Activated CD8-positive, alpha-beta memory T cell treated with anti-CD3 and anti-CD28 coated beads for 1 hour (primary cell): ENCODE data around the gene CTNND2.

Experiments used
- DNase-seq, 2 donors: peaks; one replicate each; pipeline ENCODE4 v3.0.0-alpha.2; 2020; ENCODE audit warnings: low read depth in 1 of 2; ENCODE audit errors: extremely low read depth in 1 of 2

The CTNND2 gene

GRCh38 chr5:11277323-11277722 lies 626.9 kb downstream of the CTNND2 start:
- DNase-seq: no peak

DNA sequence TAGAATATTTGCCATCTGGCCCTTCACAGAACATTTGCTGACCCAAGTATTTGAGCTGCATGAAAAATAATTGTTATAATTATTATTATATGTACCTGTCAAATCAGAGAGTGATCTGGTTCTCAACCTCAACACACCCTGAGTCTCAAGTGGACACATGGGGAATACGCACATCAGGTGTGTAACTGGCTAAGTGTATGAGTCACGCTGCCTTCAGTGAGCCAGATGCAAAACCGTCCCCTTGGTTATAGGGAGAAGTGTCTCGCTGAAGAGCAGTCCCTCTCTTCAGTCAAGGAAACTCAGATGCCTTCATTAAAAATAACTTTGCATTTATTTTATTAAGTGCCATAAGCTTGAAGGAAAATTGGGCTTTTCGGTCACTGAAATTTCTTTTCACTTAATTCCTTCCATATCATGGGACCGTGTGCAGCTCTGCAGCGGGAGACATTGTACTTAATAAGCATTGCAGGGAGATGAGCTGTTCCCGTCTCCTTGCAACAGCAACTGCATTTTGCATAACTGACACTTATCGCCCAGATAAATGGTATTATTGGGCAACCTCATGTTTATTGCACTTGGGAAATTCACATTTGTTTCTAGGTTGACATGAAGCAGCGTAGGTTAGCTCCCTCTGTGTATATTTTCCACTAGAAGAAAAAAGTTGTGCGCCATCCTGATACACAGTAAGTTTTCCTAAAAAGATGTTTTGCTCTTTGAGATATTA lies 630.9 kb downstream of the CTNND2 start:
- no peak for DNase-seq

DNA sequence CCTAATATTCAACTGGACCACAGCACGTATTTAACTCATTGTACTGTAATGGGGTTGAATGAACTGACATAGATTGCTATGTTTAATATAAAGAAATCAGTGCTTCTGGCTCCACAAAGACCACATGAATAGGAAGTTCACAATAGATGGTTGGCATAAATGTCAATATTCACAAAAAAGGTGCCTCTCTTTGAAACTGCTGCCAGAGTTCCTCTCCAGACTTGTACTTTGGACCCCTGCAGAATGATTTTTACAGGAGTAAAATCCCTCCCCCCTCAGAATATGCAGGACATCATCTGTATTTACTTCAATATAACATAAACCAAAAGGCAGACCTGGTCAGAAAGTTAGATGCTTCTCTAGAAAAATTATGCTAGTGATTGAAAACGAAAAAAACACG lies 634.7 kb downstream of the CTNND2 start:
- no peak for DNase-seq

GRCh38 chr5:11268891-11269290 lies 635.4 kb downstream of the CTNND2 start:
- DNase-seq: no peak

GRCh38 chr5:11266331-11266730 lies 637.9 kb downstream of the CTNND2 start:
- DNase-seq: no peak

DNA sequence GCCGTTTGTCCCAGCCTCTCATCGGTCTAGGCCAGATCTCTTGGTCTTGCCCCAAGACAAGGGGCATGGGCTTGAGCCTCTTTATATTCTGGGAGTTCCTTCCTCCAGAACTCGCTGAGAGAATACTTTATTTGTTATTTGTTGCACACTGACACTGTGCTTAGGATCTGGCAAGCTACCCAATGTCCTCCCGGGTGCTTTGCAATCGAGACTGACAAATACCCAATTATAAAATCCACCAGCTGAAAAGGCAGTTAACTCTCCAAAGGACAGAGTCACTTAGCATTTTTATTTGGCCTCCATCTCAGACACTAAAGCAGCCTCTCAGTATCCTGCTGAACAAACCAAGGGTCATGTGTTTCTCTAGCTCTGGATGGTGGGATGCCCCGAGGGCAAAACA lies 643.0 kb downstream of the CTNND2 start:
- DNase-seq: no peak

DNA sequence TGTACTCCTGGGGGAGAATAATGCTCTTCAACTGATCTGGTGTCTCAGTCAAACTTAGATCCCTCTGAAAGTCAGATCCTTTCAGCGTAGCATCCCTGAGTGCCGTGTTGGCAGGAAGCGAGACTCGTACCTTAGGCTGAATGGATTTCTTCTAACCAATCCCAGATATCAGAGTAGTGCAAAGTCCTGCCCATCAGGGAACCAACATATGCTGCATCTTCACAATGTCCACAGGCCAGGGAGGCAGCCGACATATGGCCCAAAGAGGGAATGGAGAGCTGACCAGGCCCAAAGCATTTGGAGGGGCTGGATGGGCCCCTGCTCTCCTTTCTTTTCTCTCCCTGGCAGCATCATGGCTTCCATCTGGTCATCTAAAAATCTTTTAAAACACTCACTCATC lies 646.2 kb downstream of the CTNND2 start:
- DNase-seq: no peak

DNA sequence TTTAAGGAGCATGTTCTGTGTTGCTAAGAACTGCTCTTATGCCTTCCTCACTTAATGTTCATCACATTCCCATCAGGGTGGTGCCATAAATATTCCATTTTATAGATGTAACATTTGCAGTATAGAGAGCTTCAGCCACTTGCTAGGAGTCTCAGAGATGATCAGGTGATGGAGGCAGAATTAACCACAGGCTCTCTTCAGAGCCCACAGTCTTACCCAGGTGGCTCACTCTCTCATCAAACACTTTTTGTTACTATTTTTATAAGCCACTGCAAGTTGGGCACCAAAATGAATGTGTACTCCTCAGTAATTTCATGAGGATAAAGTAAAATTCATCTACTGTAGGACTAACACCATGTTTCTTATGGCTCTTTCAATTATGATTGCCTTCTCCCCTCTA lies 651.7 kb downstream of the CTNND2 start:
- DNase-seq: no peak

- no peak for DNase-seq
These were observed 652.2 kb downstream of the CTNND2 start for GRCh38 chr5:11252075-11252474.

GRCh38 chr5:11251247-11251646 lies 653.0 kb downstream of the CTNND2 start:
- DNase-seq: no peak

DNA sequence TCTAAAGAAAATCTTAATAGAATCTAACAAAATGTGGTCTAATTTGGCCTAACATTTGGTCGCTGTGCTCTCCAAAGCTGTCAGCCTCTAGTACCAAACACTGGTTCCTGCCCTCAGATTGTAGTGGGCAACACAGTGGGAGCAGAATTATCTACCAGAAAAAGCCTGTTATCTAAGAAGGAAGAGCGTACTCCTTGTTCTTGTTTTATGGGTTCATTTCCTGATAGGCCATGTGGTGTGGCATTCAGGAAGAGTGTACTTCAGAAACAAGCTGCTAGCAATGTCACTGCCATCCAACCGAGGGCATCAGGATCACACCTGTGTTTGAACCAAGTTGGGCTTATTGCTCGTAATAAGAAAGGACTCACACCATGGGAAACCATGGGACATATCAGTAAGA lies 655.3 kb downstream of the CTNND2 start:
- no peak for DNase-seq

DNA sequence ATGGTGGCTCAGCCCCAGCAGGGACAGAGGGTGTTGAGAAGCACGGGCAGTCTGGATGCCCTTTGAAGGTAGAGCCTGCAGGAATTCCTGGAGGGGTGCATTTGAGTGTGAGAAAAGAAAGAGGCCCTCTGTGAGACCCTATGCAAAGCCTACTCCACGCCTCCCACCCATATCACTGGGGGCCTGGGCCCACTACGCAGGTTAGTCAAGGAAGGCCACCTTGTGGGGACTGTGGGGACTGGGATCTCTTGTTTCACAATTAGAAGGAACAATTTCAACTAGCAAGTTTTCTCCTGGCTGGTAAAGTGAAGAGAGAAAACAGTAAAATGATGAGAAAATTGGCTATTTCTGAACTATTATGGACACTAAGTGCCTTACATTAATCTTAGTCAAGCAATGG lies 657.0 kb downstream of the CTNND2 start:
- DNase-seq: no peak

GRCh38 chr5:11240293-11241190 lies 663.7 kb downstream of the CTNND2 start:
- DNase-seq: no peak

- DNase-seq: no peak
These were observed 664.8 kb downstream of the CTNND2 start for GRCh38 chr5:11239261-11240015.

- DNase-seq: no peak
These were observed 669.7 kb downstream of the CTNND2 start for GRCh38 chr5:11234501-11234911.

- no peak for DNase-seq
These were observed 673.4 kb downstream of the CTNND2 start for GRCh38 chr5:11230890-11231289.

- DNase-seq: no peak
These were observed 677.2 kb downstream of the CTNND2 start for GRCh38 chr5:11227064-11227463.

DNA sequence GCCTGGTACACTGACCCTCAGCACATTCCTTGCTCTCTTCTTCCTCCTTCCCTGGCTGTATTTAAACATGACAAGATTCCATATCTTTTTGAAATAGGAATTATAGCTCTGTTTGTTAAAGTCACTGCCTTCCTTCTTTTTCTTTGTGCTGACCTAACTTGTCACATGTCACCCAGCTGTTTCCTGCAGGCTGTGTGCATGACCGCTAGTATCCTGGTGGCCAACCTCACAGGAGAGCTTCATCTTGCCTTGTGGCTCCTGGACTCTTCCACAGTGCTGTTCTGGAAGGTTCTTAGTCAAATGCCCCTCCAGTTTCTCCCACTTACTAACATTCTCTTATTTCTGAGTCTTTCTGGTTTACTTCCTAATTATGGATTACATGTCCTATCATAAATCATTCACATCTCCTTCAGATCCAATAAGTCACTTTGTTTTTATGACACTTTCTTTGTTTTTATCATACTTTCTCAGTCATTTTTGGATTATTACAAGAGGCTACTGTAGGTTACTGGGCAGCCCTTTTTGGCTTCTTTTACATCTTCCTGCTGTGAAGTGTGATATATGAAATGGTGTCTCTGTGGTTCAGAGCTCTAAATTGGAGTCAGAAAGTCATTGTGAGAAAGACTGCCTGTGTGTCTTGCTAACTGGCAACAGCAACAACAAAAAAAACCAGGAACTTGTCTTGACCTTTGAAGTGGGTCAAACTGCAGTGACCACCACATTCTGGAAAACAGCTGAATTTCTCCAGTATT lies 679.6 kb downstream of the CTNND2 start:
- DNase-seq: no peak

GRCh38 chr5:11222169-11222568 lies 682.1 kb downstream of the CTNND2 start:
- DNase-seq: no peak

DNA sequence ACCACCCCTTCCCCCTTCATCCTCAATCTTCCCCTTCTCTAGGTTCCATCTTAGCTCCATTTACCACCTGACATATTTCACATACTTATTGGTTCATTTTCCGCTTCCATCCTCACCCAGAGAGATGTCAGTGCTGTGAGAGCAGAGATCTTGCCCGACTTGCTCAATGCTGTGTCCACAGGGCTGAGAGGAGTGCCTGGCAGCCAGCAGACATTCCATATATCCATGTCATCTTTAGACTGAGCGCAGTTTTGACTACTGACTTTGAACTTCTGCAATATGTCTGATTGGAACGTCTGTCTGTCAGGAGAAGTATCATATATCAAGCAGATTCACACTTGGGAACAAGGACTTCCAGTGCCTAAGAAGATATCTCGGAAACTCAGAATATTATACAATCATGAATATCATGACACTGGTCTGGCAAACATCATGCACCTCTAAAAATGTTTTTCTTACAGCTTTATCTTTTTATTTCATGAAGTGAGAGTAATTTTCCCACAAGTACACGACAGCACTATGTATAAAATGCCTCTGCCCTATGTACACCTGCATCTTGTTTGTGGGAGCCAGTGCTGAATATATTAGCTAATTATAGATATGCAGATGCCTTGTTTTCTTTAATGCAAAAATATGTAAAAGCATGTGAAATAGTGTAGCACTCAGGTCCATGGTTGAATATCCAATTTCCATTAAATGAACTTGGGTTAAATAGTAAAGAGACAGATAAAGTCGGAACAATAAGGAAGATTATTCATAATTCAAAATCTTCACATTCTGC lies 689.2 kb downstream of the CTNND2 start:
- no peak for DNase-seq
